K562 (cell line): ENCODE data around the gene OPCML. TPM values are rescaled to one million over a fixed set of nuclear protein-coding genes. Genes with fewer than 3 reads are reported as not detected.

Source experiments
- ATAC-seq: fragments of 200-7000 bp; cut with Tn5 transposase; 3 replicates; pipeline ENCODE4 v1.9.1; 2020; ENCODE audit warnings: moderate library complexity
- BruUV-seq: library from RNA; stranded (reverse); fragments of 400-500 nt; replicated peaks from 2 replicates; lab custom pipeline; 2021; lab: Mats Ljungman, UMichigan
- CTCF ChIA-PET: fragments of 300-600 bp; formaldehyde crosslinking; extraction: SDS; loops from one replicate; lab custom pipeline; 2021; ENCODE audit warnings: low intra/inter-chr PET ratio; lab: Yijun Ruan, JAX
- POLR2A ChIA-PET: fragments of 300-600, 350-650 bp; sonication (Branson Sonifier 250); formaldehyde crosslinking; extraction: SDS; loops from one replicate; lab custom pipeline; 2021; ENCODE audit warnings: antibody characterized with exemption, inconsistent platforms; lab: Yijun Ruan, JAX
- DNase-seq, 4 experiments: peaks; one replicate each; pipeline versions ENCODE4 v3.0.0 to v3.0.0-alpha.2; 2011 to 2018; ENCODE audit warnings: low spot score in 3 of 4, mixed read lengths in 3 of 4; ENCODE audit errors: extremely low read depth in 1 of 4
- FAIRE-seq: peaks from 2 replicates; lab custom pipeline; 2011; peaks lifted over from hg19 to GRCh38; lab: Jason Lieb, UNC
- H2AFZ ChIP-seq: 2 replicates; pipeline ENCODE4 v1.6.0; 2011; ENCODE audit warnings: low read depth, low read length, control low read depth, inconsistent platforms
- H3K27ac ChIP-seq: fragments of 200-600 bp; 3 replicates; pipeline ENCODE4 v1.8.0; 2011; ENCODE audit warnings: low read depth, mild to moderate bottlenecking, control low read depth, inconsistent platforms, low read length, moderate library complexity, mixed read lengths; ENCODE audit errors: extremely low read depth
- H3K27me3 ChIP-seq, 2 experiments: fragments of 300-600 bp in 1 of 2; 2 replicates in 1 of 2; 3 replicates in 1 of 2; pipeline versions ENCODE4 v1.6.0 to v1.8.0; 2011; ENCODE audit warnings: inconsistent platforms in 2 of 2, low read length in 2 of 2, mild to moderate bottlenecking in 1 of 2, mixed read lengths in 1 of 2, moderate library complexity in 1 of 2; ENCODE audit not compliant: control insufficient read depth in 2 of 2, insufficient read depth in 2 of 2
- H3K36me3 ChIP-seq: fragments of 300-600 bp; 3 replicates; pipeline ENCODE4 v1.8.0; 2011; ENCODE audit warnings: mild to moderate bottlenecking, low read length, inconsistent platforms; ENCODE audit not compliant: control insufficient read depth, insufficient read depth
- H3K4me1 ChIP-seq, 2 experiments: fragments of 200-600 bp in 1 of 2; replicated peaks in 1 of 2; 2 replicates in 1 of 2; 3 replicates in 1 of 2; pipeline versions ENCODE4 v1.5.1 to v1.8.0; 2011; ENCODE audit warnings: inconsistent platforms in 2 of 2, low read length in 2 of 2, mild to moderate bottlenecking in 1 of 2, mixed read lengths in 1 of 2, moderate library complexity in 1 of 2; ENCODE audit not compliant: control insufficient read depth in 2 of 2, insufficient read depth in 2 of 2
- H3K4me2 ChIP-seq: 2 replicates; pipeline ENCODE4 v1.6.1; 2011; ENCODE audit warnings: low read length, control low read depth, inconsistent platforms, mixed read lengths; ENCODE audit not compliant: insufficient read depth
- H3K4me3 ChIP-seq: fragments of 200-600 bp; sonication (generic), shearing (Covaris generic); 2 replicates; pipeline ENCODE4 v1.5.1; 2016; ENCODE audit warnings: control low read depth, inconsistent platforms
- H3K79me2 ChIP-seq: fragments of 200-600 bp; 3 replicates; pipeline ENCODE4 v1.8.0; 2011; ENCODE audit warnings: low read length, inconsistent platforms; ENCODE audit not compliant: control insufficient read depth, insufficient read depth
- H3K9ac ChIP-seq, 2 experiments: 2 replicates each; pipeline versions ENCODE4 v1.6.0 to v1.6.1; 2011; ENCODE audit warnings: low read depth in 2 of 2, low read length in 2 of 2, control low read depth in 1 of 2, inconsistent platforms in 1 of 2, mild to moderate bottlenecking in 1 of 2, mixed read lengths in 1 of 2; ENCODE audit not compliant: insufficient read depth in 1 of 2
- H3K9me1 ChIP-seq: one replicate; pipeline ENCODE4 v1.6.0; 2011; ENCODE audit warnings: inconsistent platforms, mild to moderate bottlenecking, low read length, moderate library complexity; ENCODE audit not compliant: control insufficient read depth, insufficient read depth
- H3K9me3 ChIP-seq: replicated peaks from 2 replicates; pipeline ENCODE4 v1.5.1; 2011; ENCODE audit warnings: low read depth, low read length, inconsistent platforms; ENCODE audit not compliant: control insufficient read depth, insufficient read depth
- H4K20me1 ChIP-seq: replicated peaks from 2 replicates; pipeline ENCODE4 v1.6.1; 2011; ENCODE audit warnings: low read length, inconsistent platforms, mixed read lengths; ENCODE audit not compliant: control insufficient read depth, insufficient read depth
- ATF1 ChIP-seq, 2 experiments: fragments of 450-650 bp in 1 of 2; IDR thresholded peaks; 2 replicates each; pipeline ENCODE4 v1.6.1; 2016; ENCODE audit warnings: missing compliant biosample characterization in 1 of 2, missing genetic modification characterization in 1 of 2
- CBFB ChIP-seq: sonication (generic); formaldehyde crosslinking; IDR thresholded peaks from 2 replicates; pipeline ENCODE4 v1.4.0; 2020; ENCODE audit warnings: mild to moderate bottlenecking, missing genetic modification reagents
- CSDE1 ChIP-seq, 2 experiments: fragments of 450-650 bp; IDR thresholded peaks; 2 replicates each; pipeline ENCODE4 v1.6.1; 2016; ENCODE audit warnings: mild to moderate bottlenecking in 1 of 2
- ZNF551 ChIP-seq: fragments of 250-450 bp; sonication (Bioruptor Pico); IDR thresholded peaks from 2 replicates; pipeline ENCODE4 v1.5.0; 2021; ENCODE audit warnings: mild to moderate bottlenecking, moderate library complexity
- WGBS: fragments of 100-300 bp; shearing (Covaris generic); methylation state at CpG from one replicate; pipeline ENCODE4 v1.1.6; 2016; ENCODE audit warnings: low coverage, mixed read lengths; ENCODE audit not compliant: insufficient coverage; ENCODE audit errors: missing lambda C conversion rate; 5-methylcytosine and 5-hydroxymethylcytosine counted together
- in situ Hi-C: fragments of 300-500 bp; cut with MboI; formaldehyde crosslinking; loops from 4 replicates; pipeline ENCODE4 v1.15.0; 2018; ENCODE audit warnings: inconsistent platforms, mixed read lengths
- intact Hi-C: fragments of 100-400 bp; cut with micrococcal nuclease; formaldehyde crosslinking; loops from 2 replicates; pipeline ENCODE4 v1.14.2; 2022
- polyA plus RNA-seq, 8 experiments: library from polyadenylated mRNA; depleted of rRNA in 4 of 8; stranded (reverse) in 5 of 8; unstranded in 3 of 8; fragments of >200 nt; fragmentation: Nextera tagmentation in 2 of 8; fragmentation: Illumina TruSeq in 1 of 8; extraction: Ambion mirVana in 2 of 8; extraction: Trizol in 1 of 8; gene quantifications; 2 replicates each; pipeline versions ENCODE4 v1.2.1 to v1.2.3, GENCODE V29; 2011 to 2014; ENCODE audit warnings: inconsistent platforms in 1 of 8, missing spikeins in 1 of 8
- total RNA-seq, 7 experiments: library from RNA; depleted of rRNA in 6 of 7; stranded (reverse); fragments of >200 nt in 6 of 7; fragmentation: Illumina TruSeq in 2 of 7; extraction: Trizol in 2 of 7; gene quantifications; 2 replicates each; pipeline versions ENCODE4 v1.2.1 to v1.2.3, GENCODE V29; 2011 to 2021; ENCODE audit warnings: low replicate concordance in 1 of 7
- TF ChIP-seq, protein P1 (sequence below): IDR thresholded peaks from 2 replicates; pipeline ENCODE4 v1.6.1; 2012; ENCODE audit warnings: low read depth, low read length, improper control_type of control experiment, borderline replicate concordance

Gene OPCML
- total and polyA plus RNA-seq, 9 of the 15 experiments (the other 6 are each of a cell fraction or from before 2014, with no cell fraction given): not detected

DNA sequence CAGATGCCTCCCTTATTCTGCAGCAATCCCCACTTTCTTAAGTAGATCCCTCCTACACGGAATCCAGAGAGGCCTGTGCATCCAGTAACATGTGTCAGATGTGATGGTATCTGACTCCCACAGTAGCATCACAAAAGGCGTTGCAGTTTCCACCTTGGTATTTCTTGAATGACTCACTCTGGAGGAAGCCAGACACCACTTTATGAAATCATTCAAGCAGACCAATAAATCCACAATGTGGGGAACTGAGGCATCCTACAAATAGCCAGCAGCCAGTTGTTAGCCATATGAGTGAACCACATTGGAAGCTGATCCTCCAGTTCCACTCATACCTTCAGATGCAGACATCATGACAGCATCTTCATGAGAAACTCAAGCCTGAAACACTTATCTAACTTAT is 798.1 kb downstream of the OPCML start (continued):
- TF ChIP-seq, protein P1, sequence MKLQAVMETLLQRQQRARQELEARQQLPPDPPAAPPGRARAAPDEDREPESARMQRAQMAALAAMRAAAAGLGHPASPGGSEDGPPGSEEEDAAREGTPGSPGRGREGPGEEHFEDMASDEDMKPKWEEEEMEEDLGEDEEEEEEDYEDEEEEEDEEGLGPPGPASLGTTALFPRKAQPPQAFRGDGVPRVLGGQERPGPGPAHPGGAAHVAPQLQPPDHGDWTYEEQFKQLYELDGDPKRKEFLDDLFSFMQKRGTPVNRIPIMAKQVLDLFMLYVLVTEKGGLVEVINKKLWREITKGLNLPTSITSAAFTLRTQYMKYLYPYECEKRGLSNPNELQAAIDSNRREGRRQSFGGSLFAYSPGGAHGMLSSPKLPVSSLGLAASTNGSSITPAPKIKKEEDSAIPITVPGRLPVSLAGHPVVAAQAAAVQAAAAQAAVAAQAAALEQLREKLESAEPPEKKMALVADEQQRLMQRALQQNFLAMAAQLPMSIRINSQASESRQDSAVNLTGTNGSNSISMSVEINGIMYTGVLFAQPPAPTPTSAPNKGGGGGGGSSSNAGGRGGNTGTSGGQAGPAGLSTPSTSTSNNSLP: no peak
- TF ChIP-seq CBFB (CRISPR knock-in tag) (no peak), CSDE1 (IDR thresholded peaks at IDR 0.05) (no peak), ATF1 (CRISPR knock-in tag; IDR thresholded peaks at IDR 0.05) (no peak), ATF1 (tag; IDR thresholded peaks at IDR 0.05) (no peak)

DNA sequence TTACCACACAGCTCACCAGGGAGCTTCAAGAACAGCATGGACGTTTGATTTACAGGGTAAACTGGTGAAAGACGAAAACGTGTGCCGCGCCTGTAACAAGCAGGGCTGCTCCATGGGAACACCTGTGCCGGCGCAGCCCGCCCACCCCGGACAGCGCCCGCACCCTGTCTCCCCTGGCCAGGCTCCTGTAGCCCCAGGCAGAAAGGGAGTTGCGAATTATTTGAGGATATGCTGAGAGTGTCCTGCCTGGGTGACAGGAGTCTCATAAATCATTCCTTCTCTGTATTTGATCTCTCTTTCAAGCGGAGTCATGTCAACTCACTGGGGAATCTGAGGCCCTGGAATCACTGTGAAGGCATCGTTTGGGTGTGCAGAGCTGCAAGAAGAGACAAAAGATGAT is 804.3 kb downstream of the OPCML start:
- intact Hi-C loops (no loop called here), in situ Hi-C loops (no loop called here)
- ChIA-PET POLR2A (no interaction called here), CTCF (no interaction called here)
- Histone ChIP-seq H3K4me1 (no peaks in the 10 kb centered on the region), H3K9me3 (no peaks in the 10 kb centered on the region; the same call in 1 of the 2 replicates), H2AFZ (no peak overlapping the region), H3K79me2 (no peaks in the 10 kb centered on the region), H3K36me3 (no peaks in the 10 kb centered on the region), H3K27me3 (no peaks in the 10 kb centered on the region), H4K20me1 (no peaks in the 10 kb centered on the region), H3K27ac (no peak overlapping the region), H3K9me1 (no peaks in the 10 kb centered on the region), H3K4me3 (no peak overlapping the region), H3K9ac (no peak overlapping the region), H3K4me2 (no peak overlapping the region)
- DNase-seq (no peak), FAIRE-seq (no peak), ATAC-seq (no peak)
- TF ChIP-seq ZNF551 (CRISPR knock-in tag): no peak
- BruUV-seq: no TSS peak
- WGBS: 2% methylated on average over 8 of the region's 14 CpGs
